ENCODE measurements around the gene INS. TPM values are rescaled to one million over a fixed set of nuclear protein-coding genes. Genes with fewer than 3 reads are reported as not detected.

INS gene
- total and polyA plus RNA-seq, 10 of the 15 experiments (the other 5 are each of a cell fraction or from before 2014, with no cell fraction given) = not detected

DNA sequence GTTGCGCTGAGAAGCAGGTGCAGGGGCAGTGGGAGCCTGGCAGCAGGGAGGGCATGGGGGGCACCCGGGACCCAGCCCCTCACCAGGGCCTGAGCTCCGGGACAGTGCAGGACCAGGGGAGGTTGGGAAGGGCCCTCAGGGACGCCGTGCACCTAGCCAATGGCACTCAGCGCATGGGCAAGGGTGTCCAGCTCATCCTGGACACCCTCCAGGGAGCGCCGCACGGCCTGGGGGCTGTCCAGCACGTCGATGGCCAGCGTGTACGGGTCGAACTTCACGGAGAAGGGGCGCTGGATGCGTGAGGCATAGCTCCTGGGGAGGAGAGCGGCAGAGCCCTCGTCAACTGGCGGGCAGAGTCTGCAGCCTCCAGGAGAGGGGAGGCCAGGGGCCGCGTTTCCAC, 3.1 kb upstream of the INS start:
- Histone ChIP-seq H3K79me2 (ENCODE audit: control insufficient read depth, insufficient read depth, low read length) (no peaks in the 10 kb centered on the region), H3K4me3 (no peak overlapping the region), H3K27ac (ENCODE audit: control insufficient read depth, insufficient read depth) (no peak overlapping the region), H3K27me3 (replicated peaks in 1 of 2; ENCODE audit: control insufficient read depth in 2 of 2, insufficient read depth in 2 of 2, low read length in 1 of 2) (no peaks in the 10 kb centered on the region), H3K36me3 (ENCODE audit: control insufficient read depth in 2 of 2, insufficient read depth in 2 of 2, low read length in 1 of 2) (no peaks in the 10 kb centered on the region), H4K20me1 (ENCODE audit: control insufficient read depth, insufficient read depth) (no peaks in the 10 kb centered on the region), H3K9me3 (replicated peaks; ENCODE audit: control insufficient read depth, insufficient read depth, low read length) (no peaks in the 10 kb centered on the region), H3K4me1 (ENCODE audit: control insufficient read depth, insufficient read depth, low read length) (no peaks in the 10 kb centered on the region), H2AFZ (ENCODE audit: control insufficient read depth, low read depth, low read length) (no peak overlapping the region), H3K9ac (ENCODE audit: control insufficient read depth, insufficient read depth, low read length) (no peak overlapping the region), H3K4me2 (ENCODE audit: control insufficient read depth, insufficient read depth) (no peak overlapping the region)
- ATAC-seq (no peak), FAIRE-seq (no peak), DNase-seq (ENCODE audit: low read depth, low spot score) (no peak)
- in situ Hi-C loops (cut with MboI) (no loop called here), intact Hi-C loops (cut with micrococcal nuclease; ENCODE audit: unreplicated experiment) (no loop called here)
- CTCF ChIA-PET = interaction anchor here (0.8 kb wide), 1 partner anchor 13 kb away, joined by 3 read pairs; no protein-coding TSS in a partner anchor
- SMC1A ChIA-PET (ENCODE audit: uncharacterized antibody, unreplicated experiment) = interaction anchor here (1.1 kb wide), 1 partner anchor 12 kb away, joined by 3 read pairs; no protein-coding TSS in a partner anchor
- WGBS (ENCODE audit: insufficient coverage, insufficient replicate concordance, low lambda C conversion rate, missing lambda C conversion rate) = 34% methylated on average over 22 of the region's 22 CpGs
- RAD21 ChIA-PET (ENCODE audit: unreplicated experiment) = no interaction called here
- POLR2A ChIA-PET = no interaction called here
- BruUV-seq (replicated peaks) = no TSS peak
- TF ChIP-seq NBN (IDR thresholded peaks at IDR 0.05) (no peak), GATAD2B (conservative IDR thresholded peaks at IDR 0.05; ENCODE audit: low read depth) (no peak), TCF3 (IDR thresholded peaks at IDR 0.05; ENCODE audit: borderline replicate concordance, insufficient read depth, low read depth, low read length) (no peak), DPF2 (IDR thresholded peaks at IDR 0.05) (no peak), RAD21 (IDR thresholded peaks at IDR 0.05; ENCODE audit: insufficient read depth, low read depth, low read length) (no peak), CBFB (IDR thresholded peaks at IDR 0.05; ENCODE audit: low read depth) (no peak), EGR1 (IDR thresholded peaks at IDR 0.05; ENCODE audit: borderline replicate concordance in 1 of 2, low read depth in 2 of 2, low read length in 2 of 2) (no peak), KAT2A (conservative IDR thresholded peaks at IDR 0.05; ENCODE audit: control insufficient read depth, low read depth, low read length) (no peak)
- TF ChIP-seq, protein P1, sequence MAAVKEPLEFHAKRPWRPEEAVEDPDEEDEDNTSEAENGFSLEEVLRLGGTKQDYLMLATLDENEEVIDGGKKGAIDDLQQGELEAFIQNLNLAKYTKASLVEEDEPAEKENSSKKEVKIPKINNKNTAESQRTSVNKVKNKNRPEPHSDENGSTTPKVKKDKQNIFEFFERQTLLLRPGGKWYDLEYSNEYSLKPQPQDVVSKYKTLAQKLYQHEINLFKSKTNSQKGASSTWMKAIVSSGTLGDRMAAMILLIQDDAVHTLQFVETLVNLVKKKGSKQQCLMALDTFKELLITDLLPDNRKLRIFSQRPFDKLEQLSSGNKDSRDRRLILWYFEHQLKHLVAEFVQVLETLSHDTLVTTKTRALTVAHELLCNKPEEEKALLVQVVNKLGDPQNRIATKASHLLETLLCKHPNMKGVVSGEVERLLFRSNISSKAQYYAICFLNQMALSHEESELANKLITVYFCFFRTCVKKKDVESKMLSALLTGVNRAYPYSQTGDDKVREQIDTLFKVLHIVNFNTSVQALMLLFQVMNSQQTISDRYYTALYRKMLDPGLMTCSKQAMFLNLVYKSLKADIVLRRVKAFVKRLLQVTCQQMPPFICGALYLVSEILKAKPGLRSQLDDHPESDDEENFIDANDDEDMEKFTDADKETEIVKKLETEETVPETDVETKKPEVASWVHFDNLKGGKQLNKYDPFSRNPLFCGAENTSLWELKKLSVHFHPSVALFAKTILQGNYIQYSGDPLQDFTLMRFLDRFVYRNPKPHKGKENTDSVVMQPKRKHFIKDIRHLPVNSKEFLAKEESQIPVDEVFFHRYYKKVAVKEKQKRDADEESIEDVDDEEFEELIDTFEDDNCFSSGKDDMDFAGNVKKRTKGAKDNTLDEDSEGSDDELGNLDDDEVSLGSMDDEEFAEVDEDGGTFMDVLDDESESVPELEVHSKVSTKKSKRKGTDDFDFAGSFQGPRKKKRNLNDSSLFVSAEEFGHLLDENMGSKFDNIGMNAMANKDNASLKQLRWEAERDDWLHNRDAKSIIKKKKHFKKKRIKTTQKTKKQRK (IDR thresholded peaks at IDR 0.05; ENCODE audit: low read depth, low read length) = no peak
- TF ChIP-seq, protein P2, sequence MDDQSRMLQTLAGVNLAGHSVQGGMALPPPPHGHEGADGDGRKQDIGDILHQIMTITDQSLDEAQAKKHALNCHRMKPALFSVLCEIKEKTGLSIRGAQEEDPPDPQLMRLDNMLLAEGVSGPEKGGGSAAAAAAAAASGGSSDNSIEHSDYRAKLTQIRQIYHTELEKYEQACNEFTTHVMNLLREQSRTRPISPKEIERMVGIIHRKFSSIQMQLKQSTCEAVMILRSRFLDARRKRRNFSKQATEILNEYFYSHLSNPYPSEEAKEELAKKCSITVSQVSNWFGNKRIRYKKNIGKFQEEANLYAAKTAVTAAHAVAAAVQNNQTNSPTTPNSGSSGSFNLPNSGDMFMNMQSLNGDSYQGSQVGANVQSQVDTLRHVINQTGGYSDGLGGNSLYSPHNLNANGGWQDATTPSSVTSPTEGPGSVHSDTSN (IDR thresholded peaks at IDR 0.05; ENCODE audit: insufficient replicate concordance, low read depth, low read length) = no peak
- TF ChIP-seq, protein P3, sequence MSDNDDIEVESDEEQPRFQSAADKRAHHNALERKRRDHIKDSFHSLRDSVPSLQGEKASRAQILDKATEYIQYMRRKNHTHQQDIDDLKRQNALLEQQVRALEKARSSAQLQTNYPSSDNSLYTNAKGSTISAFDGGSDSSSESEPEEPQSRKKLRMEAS (IDR thresholded peaks at IDR 0.05; ENCODE audit: low read depth, low read length) = no peak
- TF ChIP-seq, protein P4, sequence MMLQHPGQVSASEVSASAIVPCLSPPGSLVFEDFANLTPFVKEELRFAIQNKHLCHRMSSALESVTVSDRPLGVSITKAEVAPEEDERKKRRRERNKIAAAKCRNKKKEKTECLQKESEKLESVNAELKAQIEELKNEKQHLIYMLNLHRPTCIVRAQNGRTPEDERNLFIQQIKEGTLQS (IDR thresholded peaks at IDR 0.05; ENCODE audit: borderline replicate concordance, extremely low read depth, low read depth, low read length) = no peak
- TF ChIP-seq, protein P5, sequence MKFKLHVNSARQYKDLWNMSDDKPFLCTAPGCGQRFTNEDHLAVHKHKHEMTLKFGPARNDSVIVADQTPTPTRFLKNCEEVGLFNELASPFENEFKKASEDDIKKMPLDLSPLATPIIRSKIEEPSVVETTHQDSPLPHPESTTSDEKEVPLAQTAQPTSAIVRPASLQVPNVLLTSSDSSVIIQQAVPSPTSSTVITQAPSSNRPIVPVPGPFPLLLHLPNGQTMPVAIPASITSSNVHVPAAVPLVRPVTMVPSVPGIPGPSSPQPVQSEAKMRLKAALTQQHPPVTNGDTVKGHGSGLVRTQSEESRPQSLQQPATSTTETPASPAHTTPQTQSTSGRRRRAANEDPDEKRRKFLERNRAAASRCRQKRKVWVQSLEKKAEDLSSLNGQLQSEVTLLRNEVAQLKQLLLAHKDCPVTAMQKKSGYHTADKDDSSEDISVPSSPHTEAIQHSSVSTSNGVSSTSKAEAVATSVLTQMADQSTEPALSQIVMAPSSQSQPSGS (IDR thresholded peaks at IDR 0.05; ENCODE audit: low read length) = no peak
- TF ChIP-seq, protein P6, sequence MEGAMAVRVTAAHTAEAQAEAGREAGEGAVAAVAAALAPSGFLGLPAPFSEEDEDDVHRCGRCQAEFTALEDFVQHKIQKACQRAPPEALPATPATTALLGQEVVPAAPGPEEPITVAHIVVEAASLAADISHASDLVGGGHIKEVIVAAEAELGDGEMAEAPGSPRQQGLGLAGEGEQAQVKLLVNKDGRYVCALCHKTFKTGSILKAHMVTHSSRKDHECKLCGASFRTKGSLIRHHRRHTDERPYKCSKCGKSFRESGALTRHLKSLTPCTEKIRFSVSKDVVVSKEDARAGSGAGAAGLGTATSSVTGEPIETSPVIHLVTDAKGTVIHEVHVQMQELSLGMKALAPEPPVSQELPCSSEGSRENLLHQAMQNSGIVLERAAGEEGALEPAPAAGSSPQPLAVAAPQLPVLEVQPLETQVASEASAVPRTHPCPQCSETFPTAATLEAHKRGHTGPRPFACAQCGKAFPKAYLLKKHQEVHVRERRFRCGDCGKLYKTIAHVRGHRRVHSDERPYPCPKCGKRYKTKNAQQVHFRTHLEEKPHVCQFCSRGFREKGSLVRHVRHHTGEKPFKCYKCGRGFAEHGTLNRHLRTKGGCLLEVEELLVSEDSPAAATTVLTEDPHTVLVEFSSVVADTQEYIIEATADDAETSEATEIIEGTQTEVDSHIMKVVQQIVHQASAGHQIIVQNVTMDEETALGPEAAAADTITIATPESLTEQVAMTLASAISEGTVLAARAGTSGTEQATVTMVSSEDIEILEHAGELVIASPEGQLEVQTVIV (IDR thresholded peaks at IDR 0.05; ENCODE audit: borderline replicate concordance, partially characterized antibody) = no peak
